ENCODE measurements around the gene SLC35D1. TPM values are rescaled to one million over a fixed set of nuclear protein-coding genes. Genes with fewer than 3 reads are reported as not detected.

Gene SLC35D1
- total and polyA plus RNA-seq, 10 of the 15 experiments (the other 5 are each of a cell fraction or from before 2014, with no cell fraction given): 2.9 to 12.4 (median 8.6) TPM

GRCh38 chr1:67060811-67061218 lies 6.9 kb upstream of the SLC35D1 start:
- WGBS (ENCODE audit: insufficient coverage, insufficient replicate concordance, low lambda C conversion rate, missing lambda C conversion rate): 47% methylated on average over 2 of the region's 2 CpGs
- Histone ChIP-seq H3K79me2 (ENCODE audit: control insufficient read depth, insufficient read depth, low read length) (no peaks in the 10 kb centered on the region), H3K9ac (ENCODE audit: control insufficient read depth, insufficient read depth, low read length) (no peak overlapping the region), H2AFZ (ENCODE audit: control insufficient read depth, low read depth, low read length) (no peak overlapping the region), H3K4me3 (no peak overlapping the region), H3K36me3 (ENCODE audit: control insufficient read depth in 2 of 2, insufficient read depth in 2 of 2, low read length in 1 of 2) (no peaks in the 10 kb centered on the region), H4K20me1 (ENCODE audit: control insufficient read depth, insufficient read depth) (no peaks in the 10 kb centered on the region), H3K4me1 (ENCODE audit: control insufficient read depth, insufficient read depth, low read length) (no peaks in the 10 kb centered on the region), H3K4me2 (ENCODE audit: control insufficient read depth, insufficient read depth) (no peak overlapping the region), H3K9me3 (replicated peaks; ENCODE audit: control insufficient read depth, insufficient read depth, low read length) (no peaks in the 10 kb centered on the region), H3K27me3 (replicated peaks in 1 of 2; ENCODE audit: control insufficient read depth in 2 of 2, insufficient read depth in 2 of 2, low read length in 1 of 2) (no peaks in the 10 kb centered on the region; a peak in 1 of 4 replicates), H3K27ac (ENCODE audit: control insufficient read depth, insufficient read depth) (no peak overlapping the region)
- no TSS peak for BruUV-seq (replicated peaks)
- intact Hi-C loops (cut with micrococcal nuclease; ENCODE audit: unreplicated experiment) (no loop called here), in situ Hi-C loops (cut with MboI) (no loop called here)
- no peak for TF ChIP-seq SREBF1 (IDR thresholded peaks at IDR 0.05; ENCODE audit: low read length)
- no peak for TF ChIP-seq ETV6 (conservative IDR thresholded peaks at IDR 0.05 in 1 of 2, IDR thresholded peaks at IDR 0.05 in 1 of 2; ENCODE audit: borderline replicate concordance in 1 of 2, low read depth in 1 of 2)
- ChIA-PET POLR2A (interaction anchor here (0.6 kb wide), 1 partner anchor 24 kb away, joined by 5 read pairs; no protein-coding TSS in a partner anchor), CTCF (interaction anchor here (1.1 kb wide), 1 partner anchor 10 kb away, joined by 3 read pairs; no protein-coding TSS in a partner anchor), SMC1A (ENCODE audit: uncharacterized antibody, unreplicated experiment) (interaction anchor here (0.6 to 1.5 kb wide), 4 partner anchors 11 to 278 kb away, joined by 3 to 4 read pairs (median 3); no protein-coding TSS in a partner anchor), RAD21 (ENCODE audit: unreplicated experiment) (no interaction called here)
- ATAC-seq (no peak), FAIRE-seq (no peak), DNase-seq (ENCODE audit: low read depth, low spot score) (no peak)

DNA sequence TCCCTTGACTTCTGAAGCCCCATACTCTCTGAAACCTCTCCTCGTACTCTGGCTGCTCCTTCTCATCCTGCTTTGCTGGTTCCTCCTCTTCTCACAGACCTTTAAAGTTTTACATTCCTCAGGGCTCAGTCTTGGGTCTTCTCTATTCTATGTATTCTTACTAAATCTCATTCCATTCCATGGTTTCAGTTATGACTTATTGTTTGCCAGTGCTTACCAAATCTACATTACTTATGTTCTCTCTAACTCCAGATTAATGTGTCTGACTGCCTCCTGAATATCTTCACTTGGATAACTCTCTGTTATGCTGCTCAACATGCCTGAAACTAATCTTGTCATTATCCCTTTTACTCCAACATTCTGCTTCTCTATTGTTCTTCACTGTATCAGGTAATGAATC lies 5.4 kb upstream of the SLC35D1 start:
- ChIA-PET RAD21 (ENCODE audit: unreplicated experiment) (interaction anchor here (0.5 kb wide), 1 partner anchor 152 kb away, joined by 3 read pairs; no protein-coding TSS in a partner anchor), POLR2A (no interaction called here), SMC1A (ENCODE audit: uncharacterized antibody, unreplicated experiment) (interaction anchor here (0.6 kb wide), 1 partner anchor 73 kb away, joined by 5 read pairs; no protein-coding TSS in a partner anchor), CTCF (no interaction called here)
- DNase-seq (ENCODE audit: low read depth, low spot score) (no peak), FAIRE-seq (no peak), ATAC-seq (no peak)
- Histone ChIP-seq H3K27me3 (replicated peaks in 1 of 2; ENCODE audit: control insufficient read depth in 2 of 2, insufficient read depth in 2 of 2, low read length in 1 of 2) (no peaks in the 10 kb centered on the region; a peak in 1 of 4 replicates), H2AFZ (ENCODE audit: control insufficient read depth, low read depth, low read length) (no peak overlapping the region), H3K27ac (ENCODE audit: control insufficient read depth, insufficient read depth) (no peak overlapping the region), H3K4me3 (no peak overlapping the region), H3K4me1 (ENCODE audit: control insufficient read depth, insufficient read depth, low read length) (no peaks in the 10 kb centered on the region), H3K4me2 (ENCODE audit: control insufficient read depth, insufficient read depth) (no peak overlapping the region), H4K20me1 (ENCODE audit: control insufficient read depth, insufficient read depth) (no peaks in the 10 kb centered on the region), H3K36me3 (ENCODE audit: control insufficient read depth in 2 of 2, insufficient read depth in 2 of 2, low read length in 1 of 2) (no peaks in the 10 kb centered on the region), H3K9me3 (replicated peaks; ENCODE audit: control insufficient read depth, insufficient read depth, low read length) (no peaks in the 10 kb centered on the region), H3K79me2 (ENCODE audit: control insufficient read depth, insufficient read depth, low read length) (no peaks in the 10 kb centered on the region), H3K9ac (ENCODE audit: control insufficient read depth, insufficient read depth, low read length) (no peak overlapping the region)
- in situ Hi-C loops (cut with MboI) (no loop called here), intact Hi-C loops (cut with micrococcal nuclease; ENCODE audit: unreplicated experiment) (no loop called here)
- no TSS peak for BruUV-seq (replicated peaks)
- whole genome bisulfite sequencing (ENCODE audit: insufficient coverage, insufficient replicate concordance, low lambda C conversion rate, missing lambda C conversion rate): 21% methylated on average over 1 of the region's 1 CpG
- TF ChIP-seq KDM1A (IDR thresholded peaks at IDR 0.05; ENCODE audit: borderline replicate concordance) (no peak), BHLHE40 (IDR thresholded peaks at IDR 0.05; ENCODE audit: borderline replicate concordance in 1 of 2, low read depth in 2 of 2, low read length in 1 of 2) (no peak), ZBED1 (IDR thresholded peaks at IDR 0.05; ENCODE audit: borderline replicate concordance) (no peak), MYC (IDR thresholded peaks at IDR 0.05; ENCODE audit: insufficient read depth, insufficient read length, insufficient replicate concordance, low read length, severe bottlenecking) (no peak), ZNF384 (IDR thresholded peaks at IDR 0.05; ENCODE audit: borderline replicate concordance, low read depth, low read length) (no peak), GABPA (IDR thresholded peaks at IDR 0.05; ENCODE audit: low read depth) (no peak), PKNOX1 (IDR thresholded peaks at IDR 0.05) (no peak), TARDBP (IDR thresholded peaks at IDR 0.05; ENCODE audit: borderline replicate concordance) (no peak)
- TF ChIP-seq, protein P1, sequence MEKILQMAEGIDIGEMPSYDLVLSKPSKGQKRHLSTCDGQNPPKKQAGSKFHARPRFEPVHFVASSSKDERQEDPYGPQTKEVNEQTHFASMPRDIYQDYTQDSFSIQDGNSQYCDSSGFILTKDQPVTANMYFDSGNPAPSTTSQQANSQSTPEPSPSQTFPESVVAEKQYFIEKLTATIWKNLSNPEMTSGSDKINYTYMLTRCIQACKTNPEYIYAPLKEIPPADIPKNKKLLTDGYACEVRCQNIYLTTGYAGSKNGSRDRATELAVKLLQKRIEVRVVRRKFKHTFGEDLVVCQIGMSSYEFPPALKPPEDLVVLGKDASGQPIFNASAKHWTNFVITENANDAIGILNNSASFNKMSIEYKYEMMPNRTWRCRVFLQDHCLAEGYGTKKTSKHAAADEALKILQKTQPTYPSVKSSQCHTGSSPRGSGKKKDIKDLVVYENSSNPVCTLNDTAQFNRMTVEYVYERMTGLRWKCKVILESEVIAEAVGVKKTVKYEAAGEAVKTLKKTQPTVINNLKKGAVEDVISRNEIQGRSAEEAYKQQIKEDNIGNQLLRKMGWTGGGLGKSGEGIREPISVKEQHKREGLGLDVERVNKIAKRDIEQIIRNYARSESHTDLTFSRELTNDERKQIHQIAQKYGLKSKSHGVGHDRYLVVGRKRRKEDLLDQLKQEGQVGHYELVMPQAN (conservative IDR thresholded peaks at IDR 0.05): no peak
